OCI-LY7 (cell line): ENCODE data around the gene AMHR2. TPM values are rescaled to one million over a fixed set of nuclear protein-coding genes. Genes with fewer than 3 reads are reported as not detected.

Source experiments
- BruUV-seq: library from RNA; stranded (reverse); fragments of 400-500 nt; replicated peaks from 2 replicates; lab custom pipeline; 2021; lab: Mats Ljungman, UMichigan
- CTCF ChIA-PET: fragments of 300-600 bp; sonication (Branson Sonifier 250); formaldehyde crosslinking; loops from one replicate; lab custom pipeline; 2022; ENCODE audit warnings: antibody characterized with exemption; ENCODE audit not compliant: unreplicated experiment; lab: Charles Lee
- POLR2A ChIA-PET: fragments of 300-600 bp; sonication (Branson Sonifier 250); formaldehyde crosslinking; loops from one replicate; lab custom pipeline; 2022; ENCODE audit warnings: antibody characterized with exemption; lab: Charles Lee
- DNase-seq: peaks from one replicate; pipeline ENCODE4 v3.0.0-alpha.2; 2015; ENCODE audit warnings: low spot score
- H2AFZ ChIP-seq: fragments of 200-600 bp; sonication (generic), shearing (Covaris generic); 2 replicates; pipeline ENCODE4 v1.6.1; 2014; ENCODE audit warnings: mild to moderate bottlenecking, antibody characterized with exemption, low read length, moderate library complexity
- H3K27ac ChIP-seq: fragments of 200-600 bp; sonication (generic); 2 replicates; pipeline ENCODE4 v1.5.1; 2014; ENCODE audit warnings: mixed run types, low read depth, mild to moderate bottlenecking, moderate library complexity, low read length, inconsistent platforms; ENCODE audit not compliant: poor library complexity, severe bottlenecking
- H3K36me3 ChIP-seq: fragments of 200-600 bp; sonication (generic); 2 replicates; pipeline ENCODE4 v1.6.1; 2014; ENCODE audit warnings: mild to moderate bottlenecking, antibody characterized with exemption, low read length, moderate library complexity, mixed read lengths; ENCODE audit not compliant: insufficient read depth
- H3K4me1 ChIP-seq: fragments of 200-600 bp; sonication (generic); 2 replicates; pipeline ENCODE4 v1.5.1; 2014; ENCODE audit warnings: mild to moderate bottlenecking, low read length; ENCODE audit not compliant: insufficient read depth, poor library complexity, severe bottlenecking
- H3K4me2 ChIP-seq: fragments of 200-600 bp; sonication (generic); 2 replicates; pipeline ENCODE4 v1.6.1; 2014; ENCODE audit warnings: mild to moderate bottlenecking, low read length
- H3K4me3 ChIP-seq: fragments of 200-600 bp; sonication (generic); 2 replicates; pipeline ENCODE4 v1.5.1; 2014; ENCODE audit warnings: mild to moderate bottlenecking, low read depth, low read length; ENCODE audit not compliant: poor library complexity, severe bottlenecking
- H3K79me2 ChIP-seq: fragments of 200-600 bp; sonication (generic); 2 replicates; pipeline ENCODE4 v1.6.1; 2016; ENCODE audit warnings: low read depth, mild to moderate bottlenecking, low read length, moderate library complexity, mixed read lengths; ENCODE audit not compliant: insufficient read depth
- H3K9me2 ChIP-seq: fragments of 200-600 bp; sonication (generic); 2 replicates; pipeline ENCODE4 v1.6.1; 2016; ENCODE audit warnings: mild to moderate bottlenecking, low read length, mixed read lengths; ENCODE audit not compliant: insufficient read depth
- H3K9me3 ChIP-seq: fragments of 200-600 bp; sonication (generic); 2 replicates; pipeline ENCODE4 v1.6.1; 2014; ENCODE audit warnings: mild to moderate bottlenecking, mixed run types, low read length, mixed read lengths
- H4K20me1 ChIP-seq: fragments of 200-600 bp; sonication (generic); 2 replicates; pipeline ENCODE4 v1.6.1; 2014; ENCODE audit warnings: mild to moderate bottlenecking, antibody characterized with exemption, low read length, moderate library complexity, mixed read lengths; ENCODE audit not compliant: insufficient read depth
- EZH2phosphoT487 ChIP-seq: fragments of 200-600 bp; sonication (generic); IDR thresholded peaks from 2 replicates; pipeline ENCODE4 v1.6.1; 2018; ENCODE audit warnings: low read depth, borderline replicate concordance, mild to moderate bottlenecking, mixed run types, antibody characterized with exemption, low read length, moderate library complexity, mixed read lengths
- intact Hi-C: fragments of 100-400 bp; cut with micrococcal nuclease; formaldehyde crosslinking; loops from one replicate; pipeline ENCODE4 v1.10.0; 2022; ENCODE audit not compliant: unreplicated experiment
- total RNA-seq, 2 experiments: library from RNA; depleted of rRNA in 1 of 2; stranded (reverse); fragments of >200 nt in 1 of 2; shearing (Covaris generic) in 1 of 2; gene quantifications; 2 replicates each; pipeline ENCODE4 v1.2.3, GENCODE V29; 2014 to 2022
- TF ChIP-seq, protein P1 (sequence below): fragments of 200-600 bp; sonication (generic); conservative IDR thresholded peaks from 2 replicates; pipeline ENCODE4 v1.5.1; 2014; ENCODE audit warnings: mild to moderate bottlenecking, antibody characterized with exemption, low read length, moderate library complexity, mixed read lengths

The AMHR2 gene
- total RNA-seq, 2 experiments from 2014 or later = not detected

DNA sequence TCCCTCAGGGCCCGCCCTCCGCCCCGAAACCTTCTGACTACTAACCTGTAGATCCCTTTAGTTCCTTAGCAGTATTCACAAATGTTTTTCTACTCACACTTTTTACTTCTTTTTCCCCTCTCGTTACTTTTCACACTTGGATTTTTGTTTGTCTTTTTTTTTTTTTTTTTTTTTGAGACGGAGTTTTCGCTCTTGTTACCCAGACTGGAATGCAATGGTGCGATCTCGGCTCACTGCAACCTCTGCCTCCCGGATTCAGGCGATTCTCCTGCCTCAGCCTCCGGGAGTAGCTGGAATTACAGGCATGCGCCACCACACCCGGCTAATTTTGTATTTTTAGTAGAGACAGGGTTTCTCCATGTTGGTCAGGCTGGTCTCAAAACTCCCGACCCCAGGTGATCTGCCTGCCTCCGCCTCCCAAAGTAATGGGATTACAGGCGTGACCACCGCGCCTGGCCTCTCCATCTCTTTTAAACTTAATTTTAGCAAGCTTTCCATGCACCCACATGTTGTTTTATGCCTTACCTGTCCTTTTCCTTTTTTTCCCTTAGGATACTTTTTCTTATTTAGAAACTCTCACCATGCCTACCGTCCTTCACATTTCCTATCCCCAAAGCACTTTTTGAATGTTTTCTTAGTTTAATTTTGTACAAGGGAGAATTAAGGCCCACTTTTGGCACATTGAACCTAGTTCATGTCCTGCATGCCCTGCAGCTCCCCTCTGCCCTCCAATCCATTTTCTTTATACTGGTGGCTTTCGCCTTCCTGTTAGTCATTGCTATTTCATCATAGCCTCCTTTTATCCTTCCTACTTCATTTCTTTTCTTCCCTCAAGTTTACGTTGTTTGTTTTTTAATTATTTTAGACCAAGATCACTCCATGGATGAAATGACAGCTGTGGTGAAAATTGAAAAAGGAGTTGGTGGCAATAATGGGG is 42.6 kb upstream of the AMHR2 start:
- peak overlapping the region; percentile 86 for H3K4me3 ChIP-seq
- POLR2A ChIA-PET = interaction anchor here (0.5 to 1.3 kb wide), 3 partner anchors 20 to 155 kb away, joined by 4 to 7 read pairs (median 5); partner anchors contain the start of gene TARBP2
- intact Hi-C loops = loop anchor here (5.0 kb wide), 1 partner anchor 246 kb away; the partner anchor contains the start of gene ATF7

DNA sequence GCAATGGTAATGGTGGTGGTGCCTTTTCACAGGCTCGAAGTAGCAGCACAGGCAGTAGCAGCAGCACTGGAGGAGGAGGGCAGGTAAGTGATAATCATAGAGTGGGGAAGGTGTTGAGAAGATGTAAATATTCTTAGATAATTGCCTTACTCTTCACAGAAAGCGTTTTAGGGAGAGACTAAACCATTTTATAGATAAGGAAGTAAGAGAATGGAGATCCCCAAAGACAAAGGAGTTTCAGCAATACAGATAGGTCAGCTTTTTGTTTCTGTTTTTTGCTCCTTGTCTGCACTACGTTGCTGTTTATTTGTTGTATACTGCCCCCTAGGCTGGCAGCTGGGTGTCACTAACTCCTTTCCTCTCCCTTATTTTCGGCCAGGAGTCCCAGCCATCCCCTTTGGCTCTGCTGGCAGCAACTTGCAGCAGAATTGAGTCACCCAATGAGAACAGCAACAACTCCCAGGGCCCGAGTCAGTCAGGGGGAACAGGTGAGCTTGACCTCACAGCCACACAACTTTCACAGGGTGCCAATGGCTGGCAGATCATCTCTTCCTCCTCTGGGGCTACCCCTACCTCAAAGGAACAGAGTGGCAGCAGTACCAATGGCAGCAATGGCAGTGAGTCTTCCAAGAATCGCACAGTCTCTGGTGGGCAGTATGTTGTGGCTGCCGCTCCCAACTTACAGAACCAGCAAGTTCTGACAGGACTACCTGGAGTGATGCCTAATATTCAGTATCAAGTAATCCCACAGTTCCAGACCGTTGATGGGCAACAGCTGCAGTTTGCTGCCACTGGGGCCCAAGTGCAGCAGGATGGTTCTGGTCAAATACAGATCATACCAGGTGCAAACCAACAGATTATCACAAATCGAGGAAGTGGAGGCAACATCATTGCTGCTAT is 41.7 kb upstream of the AMHR2 start:
- no peak for TF ChIP-seq EZH2phosphoT487
- TF ChIP-seq, protein P1, sequence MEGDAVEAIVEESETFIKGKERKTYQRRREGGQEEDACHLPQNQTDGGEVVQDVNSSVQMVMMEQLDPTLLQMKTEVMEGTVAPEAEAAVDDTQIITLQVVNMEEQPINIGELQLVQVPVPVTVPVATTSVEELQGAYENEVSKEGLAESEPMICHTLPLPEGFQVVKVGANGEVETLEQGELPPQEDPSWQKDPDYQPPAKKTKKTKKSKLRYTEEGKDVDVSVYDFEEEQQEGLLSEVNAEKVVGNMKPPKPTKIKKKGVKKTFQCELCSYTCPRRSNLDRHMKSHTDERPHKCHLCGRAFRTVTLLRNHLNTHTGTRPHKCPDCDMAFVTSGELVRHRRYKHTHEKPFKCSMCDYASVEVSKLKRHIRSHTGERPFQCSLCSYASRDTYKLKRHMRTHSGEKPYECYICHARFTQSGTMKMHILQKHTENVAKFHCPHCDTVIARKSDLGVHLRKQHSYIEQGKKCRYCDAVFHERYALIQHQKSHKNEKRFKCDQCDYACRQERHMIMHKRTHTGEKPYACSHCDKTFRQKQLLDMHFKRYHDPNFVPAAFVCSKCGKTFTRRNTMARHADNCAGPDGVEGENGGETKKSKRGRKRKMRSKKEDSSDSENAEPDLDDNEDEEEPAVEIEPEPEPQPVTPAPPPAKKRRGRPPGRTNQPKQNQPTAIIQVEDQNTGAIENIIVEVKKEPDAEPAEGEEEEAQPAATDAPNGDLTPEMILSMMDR = peak; percentile 83
- Histone ChIP-seq H2AFZ (no peak overlapping the region), H3K27ac (peak overlapping the region; percentile 77), H3K4me2 (peak overlapping the region; percentile 81), H3K4me3 (peak overlapping the region; percentile 86), H3K9me3 (no peaks in the 10 kb centered on the region), H3K36me3 (peaks cover 52% of the 10 kb centered on the region), H3K4me1 (peaks cover 58% of the 10 kb centered on the region), H4K20me1 (peaks cover 16% of the 10 kb centered on the region; the same call in 1 of the 2 replicates), H3K79me2 (peaks cover 60% of the 10 kb centered on the region), H3K9me2 (no peaks in the 10 kb centered on the region)
- no TSS peak for BruUV-seq
- ChIA-PET CTCF (interaction anchor here (0.8 to 1.4 kb wide), 2 partner anchors 29 to 37 kb away, joined by 4 to 6 read pairs; no protein-coding TSS in a partner anchor), POLR2A (interaction anchor here (1.1 to 2.0 kb wide), 2 partner anchors 16 to 37 kb away, joined by 3 to 7 read pairs; no protein-coding TSS in a partner anchor)
- peak; percentile 67 for DNase-seq
- intact Hi-C loops = loop anchor here (5.0 kb wide), 1 partner anchor 245 kb away; the partner anchor contains the start of gene ATF7

More for the DNA sequence above, 42.6 kb upstream of the AMHR2 start:
- TSS peak; percentile 65 for BruUV-seq
- Histone ChIP-seq H3K79me2 (peaks cover 51% of the 10 kb centered on the region), H3K4me2 (peak overlapping the region; percentile 81), H2AFZ (no peak overlapping the region), H3K36me3 (peaks cover 43% of the 10 kb centered on the region), H3K9me3 (no peaks in the 10 kb centered on the region), H3K9me2 (no peaks in the 10 kb centered on the region), H4K20me1 (peaks cover 16% of the 10 kb centered on the region; the same call in 1 of the 2 replicates), H3K27ac (peak overlapping the region; percentile 77), H3K4me1 (peaks cover 49% of the 10 kb centered on the region)
- TF ChIP-seq, protein P1 = no peak
- no peak for TF ChIP-seq EZH2phosphoT487
- CTCF ChIA-PET = interaction anchor here (0.8 to 2.7 kb wide), 3 partner anchors 29 to 36 kb away, joined by 4 to 7 read pairs (median 6); no protein-coding TSS in a partner anchor
- DNase-seq = no peak
